ENCODE results near the gene BMS1.
"Not testable (repeated sequence)": the region's sequence is repeated elsewhere in the genome, so short reads cannot be mapped to it uniquely, and the experiment has no call there.

GRCh38 chr10:42828391-42828790 is 45.8 kb downstream of the BMS1 start:
- not testable (repeated sequence) for TF ChIP-seq HDAC6 (IDR thresholded peaks at IDR 0.05; ENCODE audit: low read depth, low read length); CTCF (IDR thresholded peaks at IDR 0.05; ENCODE audit: control extremely low read depth in 1 of 3, insufficient read depth in 1 of 3, low read depth in 1 of 3, low read length in 3 of 3); JUND (IDR thresholded peaks at IDR 0.05; ENCODE audit: low read length); GTF2F1 (IDR thresholded peaks at IDR 0.05; ENCODE audit: borderline replicate concordance, low read depth, low read length); BACH1 (IDR thresholded peaks at IDR 0.05; ENCODE audit: low read length)
